MM.1S (cell line): ENCODE data around the gene ST6GALNAC4.

Source experiments
- DNase-seq: peaks from one replicate; pipeline ENCODE4 v3.0.0-alpha.2; 2015
- H2AFZ ChIP-seq: fragments of 300-600 bp; sonication (generic); 2 replicates; pipeline ENCODE4 v1.6.0; 2016; ENCODE audit warnings: antibody characterized with exemption, low read length
- H3F3A ChIP-seq: fragments of 300-600 bp; sonication (generic); 2 replicates; pipeline ENCODE4 v1.6.1; 2016; ENCODE audit warnings: mild to moderate bottlenecking, antibody characterized with exemption, low read length, moderate library complexity, mixed read lengths; ENCODE audit not compliant: insufficient read depth
- H3K27ac ChIP-seq: fragments of 300-600 bp; sonication (generic); 2 replicates; pipeline ENCODE4 v1.5.1; 2016; ENCODE audit warnings: mild to moderate bottlenecking, low read length
- H3K27me3 ChIP-seq: fragments of 300-600 bp; sonication (generic); replicated peaks from 2 replicates; pipeline ENCODE4 v1.6.0; 2016; ENCODE audit warnings: low read length; ENCODE audit not compliant: insufficient read depth
- H3K36me3 ChIP-seq: fragments of 300-600 bp; sonication (generic); replicated peaks from 2 replicates; pipeline ENCODE4 v1.6.1; 2016; ENCODE audit warnings: mild to moderate bottlenecking, low read length, mixed read lengths; ENCODE audit not compliant: insufficient read depth
- H3K4me1 ChIP-seq: fragments of 300-600 bp; sonication (generic); 2 replicates; pipeline ENCODE4 v1.6.1; 2016; ENCODE audit warnings: low read length, mixed read lengths
- H3K4me2 ChIP-seq: fragments of 300-600 bp; sonication (generic); 2 replicates; pipeline ENCODE4 v1.6.0; 2016; ENCODE audit warnings: low read depth, low read length
- H3K4me3 ChIP-seq: fragments of 300-600 bp; sonication (generic); 2 replicates; pipeline ENCODE4 v1.5.1; 2016; ENCODE audit warnings: low read length, mixed read lengths
- H3K79me2 ChIP-seq: fragments of 300-600 bp; sonication (generic); 2 replicates; pipeline ENCODE4 v1.6.1; 2016; ENCODE audit warnings: mixed run types, low read length, mixed read lengths
- H3K9ac ChIP-seq: fragments of 300-600 bp; sonication (generic); 2 replicates; pipeline ENCODE4 v1.6.1; 2016; ENCODE audit warnings: low read length, mixed read lengths
- H3K9me2 ChIP-seq: fragments of 300-600 bp; sonication (generic); replicated peaks from 2 replicates; pipeline ENCODE4 v1.6.1; 2016; ENCODE audit warnings: mild to moderate bottlenecking, low read length, mixed read lengths; ENCODE audit not compliant: insufficient read depth
- H3K9me3 ChIP-seq: fragments of 300-600 bp; sonication (generic); replicated peaks from 2 replicates; pipeline ENCODE4 v1.6.1; 2016; ENCODE audit warnings: mild to moderate bottlenecking, low read length, mixed read lengths; ENCODE audit not compliant: insufficient read depth
- H4K20me1 ChIP-seq: fragments of 300-600 bp; sonication (generic); 2 replicates; pipeline ENCODE4 v1.6.1; 2016; ENCODE audit warnings: mild to moderate bottlenecking, low read length, moderate library complexity, mixed read lengths; ENCODE audit not compliant: insufficient read depth
- EZH2 ChIP-seq: fragments of 300-600 bp; sonication (generic); optimal IDR thresholded peaks from 2 replicates; pipeline ENCODE3; 2017; ENCODE audit warnings: low read depth, mild to moderate bottlenecking, antibody characterized with exemption, low read length, mixed read lengths
- EZH2phosphoT487 ChIP-seq: fragments of 300-600 bp; sonication (generic); IDR thresholded peaks from 2 replicates; pipeline ENCODE4 v1.6.1; 2018; ENCODE audit warnings: antibody characterized with exemption, low read length
- TF ChIP-seq, protein P1 (sequence below): fragments of 300-600 bp; sonication (generic); IDR thresholded peaks from 2 replicates; pipeline ENCODE4 v1.5.1; 2016; ENCODE audit warnings: antibody characterized with exemption, low read length, mixed read lengths

The ST6GALNAC4 gene

DNA sequence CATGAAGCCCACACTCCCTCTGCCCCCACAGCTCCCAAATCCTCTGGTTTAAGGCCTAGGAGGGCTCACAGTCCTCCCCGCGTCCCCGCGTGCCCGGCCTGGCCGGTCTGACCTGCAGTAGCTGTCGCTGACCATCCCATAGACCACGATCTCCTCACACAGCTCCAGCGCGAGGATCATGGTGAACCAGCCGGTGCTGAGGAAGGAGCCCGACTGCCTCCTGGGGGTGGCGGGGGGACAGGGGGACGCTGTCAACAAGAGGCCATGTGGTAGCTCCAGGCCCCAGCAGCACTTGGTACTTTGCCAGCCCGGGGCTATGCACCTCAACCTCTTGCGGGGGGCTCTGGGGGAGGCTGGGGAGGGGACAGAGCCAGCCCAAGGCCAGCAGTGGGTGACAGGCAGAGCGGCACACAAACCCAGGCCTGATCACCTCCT is 7.0 kb downstream of the ST6GALNAC4 start:
- Histone ChIP-seq H3K4me1 (peaks cover 25% of the 10 kb centered on the region), H3K9me2 (no peaks in the 10 kb centered on the region), H3K79me2 (peaks cover 53% of the 10 kb centered on the region), H3K27ac (no peak overlapping the region), H3K27me3 (no peaks in the 10 kb centered on the region), H3F3A (peaks cover 17% of the 10 kb centered on the region), H3K4me2 (no peak overlapping the region), H4K20me1 (no peaks in the 10 kb centered on the region), H2AFZ (no peak overlapping the region), H3K36me3 (peaks cover 18% of the 10 kb centered on the region), H3K4me3 (no peak overlapping the region), H3K9ac (no peak overlapping the region), H3K9me3 (no peaks in the 10 kb centered on the region)
- DNase-seq: no peak
- TF ChIP-seq EZH2phosphoT487 (no peak), EZH2 (no peak)
- TF ChIP-seq, protein P1, sequence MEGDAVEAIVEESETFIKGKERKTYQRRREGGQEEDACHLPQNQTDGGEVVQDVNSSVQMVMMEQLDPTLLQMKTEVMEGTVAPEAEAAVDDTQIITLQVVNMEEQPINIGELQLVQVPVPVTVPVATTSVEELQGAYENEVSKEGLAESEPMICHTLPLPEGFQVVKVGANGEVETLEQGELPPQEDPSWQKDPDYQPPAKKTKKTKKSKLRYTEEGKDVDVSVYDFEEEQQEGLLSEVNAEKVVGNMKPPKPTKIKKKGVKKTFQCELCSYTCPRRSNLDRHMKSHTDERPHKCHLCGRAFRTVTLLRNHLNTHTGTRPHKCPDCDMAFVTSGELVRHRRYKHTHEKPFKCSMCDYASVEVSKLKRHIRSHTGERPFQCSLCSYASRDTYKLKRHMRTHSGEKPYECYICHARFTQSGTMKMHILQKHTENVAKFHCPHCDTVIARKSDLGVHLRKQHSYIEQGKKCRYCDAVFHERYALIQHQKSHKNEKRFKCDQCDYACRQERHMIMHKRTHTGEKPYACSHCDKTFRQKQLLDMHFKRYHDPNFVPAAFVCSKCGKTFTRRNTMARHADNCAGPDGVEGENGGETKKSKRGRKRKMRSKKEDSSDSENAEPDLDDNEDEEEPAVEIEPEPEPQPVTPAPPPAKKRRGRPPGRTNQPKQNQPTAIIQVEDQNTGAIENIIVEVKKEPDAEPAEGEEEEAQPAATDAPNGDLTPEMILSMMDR: no peak

DNA sequence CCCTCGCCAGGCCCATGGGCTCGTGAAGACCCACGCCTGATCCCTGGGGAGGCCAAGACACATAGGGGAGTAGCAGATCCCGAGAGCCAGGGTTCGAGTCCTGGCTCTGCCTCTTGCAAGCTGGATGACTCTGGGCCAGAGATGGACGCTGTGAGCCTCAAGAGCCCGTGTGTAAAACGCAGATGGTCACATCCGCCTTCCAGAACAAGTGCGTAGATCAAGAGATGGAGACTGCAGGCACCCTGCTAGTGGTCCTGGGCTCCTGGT is 8.2 kb downstream of the ST6GALNAC4 start:
- H3K79me2 ChIP-seq: peaks cover 42% of the 10 kb centered on the region
- H3K36me3 ChIP-seq: peaks cover 15% of the 10 kb centered on the region
- H3K27me3 ChIP-seq: no peaks in the 10 kb centered on the region
- no peak overlapping the region for H3K27ac ChIP-seq
- H3K9ac ChIP-seq: no peak overlapping the region
- H4K20me1 ChIP-seq: no peaks in the 10 kb centered on the region
- peaks cover 21% of the 10 kb centered on the region for H3K4me1 ChIP-seq
- H3F3A ChIP-seq: peaks cover 14% of the 10 kb centered on the region
- H3K9me3 ChIP-seq: no peaks in the 10 kb centered on the region
- TF ChIP-seq EZH2phosphoT487: no peak
- TF ChIP-seq, protein P1: no peak
- no peak for TF ChIP-seq EZH2
- no peak overlapping the region for H2AFZ ChIP-seq
- DNase-seq: no peak
- no peak overlapping the region for H3K4me2 ChIP-seq
- H3K9me2 ChIP-seq: no peaks in the 10 kb centered on the region
- H3K4me3 ChIP-seq: no peak overlapping the region

DNA sequence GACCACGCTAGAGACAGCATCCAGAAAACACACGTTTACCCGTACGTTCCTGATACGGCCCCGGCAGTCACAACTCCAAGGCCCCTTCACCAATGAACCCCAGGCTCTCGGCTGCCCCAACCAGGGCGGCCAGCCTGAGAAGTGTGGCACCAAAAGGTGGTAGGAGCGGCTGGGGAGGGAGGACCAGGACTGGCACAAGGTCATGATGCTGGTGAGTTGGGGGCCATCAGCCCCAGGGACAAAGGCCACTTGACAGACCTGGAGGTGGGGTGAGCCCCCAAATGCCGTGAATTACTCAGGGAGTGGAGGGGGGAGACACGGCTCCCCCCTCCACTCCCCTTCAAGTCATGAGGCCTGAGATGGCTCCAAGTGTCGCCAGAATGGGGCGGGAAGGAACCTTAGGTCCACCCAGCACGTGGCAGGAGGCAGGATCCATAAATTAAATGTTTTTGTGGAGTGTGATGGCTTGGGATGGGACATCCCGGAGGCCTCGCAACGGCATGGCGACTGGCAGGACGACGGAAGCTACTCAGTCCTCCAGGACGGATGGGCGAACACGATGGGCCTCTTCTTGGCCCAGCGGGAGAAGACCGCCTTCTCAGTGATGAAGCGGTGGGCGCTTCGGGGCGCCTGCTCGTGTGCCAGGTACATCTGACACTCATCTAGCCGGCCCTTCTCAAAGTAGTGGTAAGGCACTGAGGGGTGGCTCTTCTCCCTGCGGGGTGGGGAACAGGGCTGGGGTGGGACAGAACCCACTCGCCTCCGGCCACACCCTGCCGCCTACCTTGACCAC is 8.8 kb downstream of the ST6GALNAC4 start:
- no peaks in the 10 kb centered on the region for H3K9me2 ChIP-seq
- no peaks in the 10 kb centered on the region for H3K9me3 ChIP-seq
- DNase-seq: no peak
- peaks cover 15% of the 10 kb centered on the region; the same call in 1 of the 2 replicates for H3K36me3 ChIP-seq
- no peak overlapping the region for H2AFZ ChIP-seq
- peaks cover 12% of the 10 kb centered on the region; the same call in 1 of the 2 replicates for H3F3A ChIP-seq
- no peaks in the 10 kb centered on the region for H3K27me3 ChIP-seq
- TF ChIP-seq, protein P1: no peak
- TF ChIP-seq EZH2 (no peak), EZH2phosphoT487 (no peak)
- H3K9ac ChIP-seq: no peak overlapping the region
- H3K27ac ChIP-seq: no peak overlapping the region
- H4K20me1 ChIP-seq: no peaks in the 10 kb centered on the region
- H3K4me2 ChIP-seq: no peak overlapping the region
- H3K4me1 ChIP-seq: peaks cover 21% of the 10 kb centered on the region
- H3K4me3 ChIP-seq: no peak overlapping the region
- peaks cover 38% of the 10 kb centered on the region for H3K79me2 ChIP-seq
